Hematopoietic multipotent progenitor cell treated with erythropoietin and hydrocortisone succinate and interleukin-3 and kit ligand, for 4 days (in vitro differentiated cells): ENCODE results near the gene DNM1L.

Source experiments
- DNase-seq: peaks from one replicate; pipeline ENCODE4 v3.0.0-alpha.2; 2015

DNM1L gene

DNA sequence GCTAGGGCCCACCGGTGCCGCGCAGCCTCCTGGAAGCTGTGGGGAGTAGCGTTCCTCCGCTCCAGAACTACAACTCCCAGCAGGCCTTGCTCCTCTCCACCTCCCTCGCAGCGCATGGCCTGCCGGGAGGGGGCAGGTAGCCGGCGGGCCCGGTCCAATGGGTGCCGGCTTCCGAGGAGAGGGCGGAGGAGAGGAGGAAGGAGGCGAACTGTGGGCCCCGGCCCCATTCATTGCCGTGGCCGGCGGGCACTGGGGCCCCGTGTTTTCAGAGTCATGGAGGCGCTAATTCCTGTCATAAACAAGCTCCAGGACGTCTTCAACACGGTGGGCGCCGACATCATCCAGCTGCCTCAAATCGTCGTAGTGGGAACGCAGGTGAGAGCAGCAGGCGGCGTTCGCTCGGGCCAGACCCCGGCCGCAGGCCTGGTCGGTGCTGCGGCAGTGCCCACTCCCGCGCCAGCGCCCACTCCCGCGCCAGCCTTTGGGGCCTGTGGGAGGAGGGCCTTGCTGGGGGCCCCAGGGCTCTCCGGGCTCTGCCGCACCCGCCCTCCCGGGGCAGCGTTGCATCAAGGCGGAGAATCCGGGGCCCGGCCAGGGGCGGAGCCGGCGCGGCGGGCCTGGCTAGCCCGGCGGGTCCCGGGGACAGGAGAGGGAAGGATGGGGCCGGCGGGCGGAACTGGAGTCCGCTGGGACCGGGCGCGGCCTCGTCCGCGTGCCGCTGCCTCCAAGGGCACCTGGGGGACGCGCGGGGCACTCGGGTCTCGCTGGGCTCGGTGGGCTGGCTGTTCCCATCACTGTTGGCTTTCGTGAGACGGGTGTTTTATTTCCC lies at the start of gene DNM1L:
TSS of gene DNM1L (plus strand) at position 211 of the 829 bp plus-strand sequence. CDS start at position 274, 63 bp downstream.
- peak; percentile 98 for DNase-seq

DNA sequence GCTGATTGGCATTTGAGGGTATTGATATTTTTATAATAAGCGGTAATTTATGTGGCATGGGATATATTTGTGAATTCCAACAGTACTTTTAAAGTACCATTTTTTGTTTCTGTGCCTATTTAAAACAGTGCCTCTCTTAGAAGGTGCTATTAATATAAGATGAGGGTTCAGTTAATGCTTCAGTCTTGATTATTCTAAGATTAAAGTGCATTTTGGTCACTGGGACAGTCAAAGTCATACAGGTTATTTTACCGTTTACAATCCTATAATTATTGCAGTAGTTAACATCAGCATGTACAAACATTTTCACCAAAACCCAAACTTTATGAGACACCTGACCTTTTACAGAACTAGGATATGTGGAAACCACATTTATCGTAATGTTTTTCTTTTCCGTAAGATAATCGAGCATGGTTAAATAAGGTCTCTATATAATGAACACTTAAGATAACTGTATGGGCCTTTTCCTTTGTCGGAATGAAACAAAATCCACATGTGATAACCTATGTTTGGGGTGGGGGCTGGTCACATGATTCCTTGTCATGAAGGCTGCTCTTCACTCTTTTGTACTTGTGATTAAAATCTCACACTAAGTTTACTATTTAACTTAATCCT lies 37.7 kb upstream of the DNM1L start:
- no peak for DNase-seq

DNA sequence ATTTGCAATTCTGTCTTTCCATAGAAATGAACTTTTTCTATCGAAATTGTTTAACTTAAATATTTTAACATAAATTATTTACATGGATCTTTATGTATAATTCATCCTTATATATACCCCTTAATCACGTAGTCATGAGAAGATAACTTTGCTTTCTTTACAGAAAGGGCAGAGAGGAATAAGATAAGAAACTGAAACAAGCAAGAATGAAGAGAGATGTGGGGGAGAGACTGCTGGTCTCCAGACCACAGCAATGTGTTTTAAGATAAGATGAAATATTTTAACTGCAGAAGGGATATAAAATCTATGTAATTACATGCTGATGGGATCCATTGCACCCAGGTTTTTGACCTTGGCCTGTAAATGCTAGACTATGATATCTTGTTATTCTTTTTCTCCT lies 34.7 kb upstream of the DNM1L start:
- DNase-seq, result peak; percentile 90

DNA sequence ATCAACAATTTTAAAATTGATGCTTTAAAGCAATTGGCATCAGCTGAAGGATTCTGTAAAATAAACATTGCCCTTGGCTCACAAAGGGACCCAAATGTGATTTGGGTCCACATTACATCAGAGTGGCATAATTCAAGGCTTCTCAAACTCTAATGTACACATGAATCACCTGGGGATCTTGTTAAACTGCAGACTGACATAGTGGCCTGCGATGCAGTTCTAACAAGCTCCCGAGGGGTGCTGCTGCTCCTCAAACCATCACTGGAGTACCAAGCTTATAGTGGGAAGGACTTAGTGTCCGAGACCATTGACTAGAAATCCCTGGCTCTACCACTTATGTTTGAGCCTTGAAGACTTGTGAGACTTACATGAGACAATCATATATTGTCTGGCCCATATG lies 31.8 kb upstream of the DNM1L start:
- DNase-seq, result no peak

DNA sequence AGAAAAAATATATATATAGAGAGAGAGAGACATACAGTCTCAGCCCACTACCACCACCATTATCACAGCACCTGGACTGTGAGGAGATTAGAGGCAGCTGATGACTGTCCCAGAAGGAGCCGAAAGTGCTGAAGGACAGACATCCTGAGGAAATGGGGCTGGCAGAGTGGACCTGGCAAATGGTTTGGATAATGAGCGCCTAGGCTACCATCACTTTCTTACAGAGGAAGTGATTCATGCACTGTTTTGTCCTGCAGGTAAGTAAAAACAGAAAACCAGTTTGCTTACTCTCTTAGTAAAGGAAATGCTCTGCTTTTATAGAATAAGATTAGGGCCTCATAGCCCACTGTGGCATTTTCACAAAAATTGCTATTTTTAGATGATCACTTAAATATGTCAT lies 28.6 kb upstream of the DNM1L start:
- no peak for DNase-seq

DNA sequence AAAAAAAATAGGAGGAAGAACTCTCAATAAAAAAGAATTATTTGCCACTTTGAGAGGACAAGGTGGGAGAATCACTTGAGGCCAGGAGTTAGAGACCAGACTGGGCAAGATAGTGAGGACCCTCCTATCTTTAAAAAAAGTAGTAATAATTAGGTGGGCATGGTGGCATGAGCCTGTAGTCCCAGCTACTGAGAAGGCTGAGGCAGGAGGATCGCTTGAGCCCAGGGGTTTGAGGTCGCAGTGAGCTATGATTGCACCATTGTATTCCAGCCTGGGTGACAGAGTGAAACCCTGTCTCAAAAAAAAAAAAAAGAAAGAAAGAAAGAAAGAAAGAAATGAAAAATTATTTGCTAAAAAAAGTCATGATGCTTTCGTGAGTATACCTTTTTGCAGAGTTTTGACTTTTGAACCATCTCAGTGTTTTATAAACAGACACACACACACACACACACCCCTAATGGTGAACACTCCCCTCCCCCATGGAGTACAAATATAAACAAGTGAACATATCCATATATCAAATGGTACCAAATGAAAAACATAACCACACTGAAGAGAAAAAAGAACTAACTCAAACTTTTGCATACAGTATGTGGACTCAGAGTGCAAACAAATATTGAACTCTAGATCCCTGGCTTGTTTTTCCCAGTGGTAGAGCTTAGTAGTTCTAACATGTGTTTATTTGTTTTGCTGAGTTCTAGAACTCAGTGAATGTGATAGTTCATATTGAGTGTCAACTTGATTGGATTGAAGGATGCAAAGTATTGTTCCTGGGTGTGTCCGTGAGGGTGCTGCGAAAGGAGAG lies 27.7 kb upstream of the DNM1L start:
- no peak for DNase-seq

DNA sequence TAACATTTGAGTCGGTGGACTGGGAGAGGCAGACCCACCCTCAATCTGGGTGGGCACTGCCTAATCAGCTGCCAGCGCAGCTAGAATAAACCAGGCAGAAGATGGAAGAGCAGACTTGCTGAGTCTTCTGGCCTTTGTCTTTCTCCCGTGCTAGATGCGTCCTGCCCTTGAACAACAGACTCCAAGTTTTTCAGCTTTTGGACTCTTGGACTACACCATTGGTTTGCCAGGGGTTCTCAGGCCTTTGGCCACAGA lies 27.2 kb upstream of the DNM1L start:
- DNase-seq, result no peak

DNA sequence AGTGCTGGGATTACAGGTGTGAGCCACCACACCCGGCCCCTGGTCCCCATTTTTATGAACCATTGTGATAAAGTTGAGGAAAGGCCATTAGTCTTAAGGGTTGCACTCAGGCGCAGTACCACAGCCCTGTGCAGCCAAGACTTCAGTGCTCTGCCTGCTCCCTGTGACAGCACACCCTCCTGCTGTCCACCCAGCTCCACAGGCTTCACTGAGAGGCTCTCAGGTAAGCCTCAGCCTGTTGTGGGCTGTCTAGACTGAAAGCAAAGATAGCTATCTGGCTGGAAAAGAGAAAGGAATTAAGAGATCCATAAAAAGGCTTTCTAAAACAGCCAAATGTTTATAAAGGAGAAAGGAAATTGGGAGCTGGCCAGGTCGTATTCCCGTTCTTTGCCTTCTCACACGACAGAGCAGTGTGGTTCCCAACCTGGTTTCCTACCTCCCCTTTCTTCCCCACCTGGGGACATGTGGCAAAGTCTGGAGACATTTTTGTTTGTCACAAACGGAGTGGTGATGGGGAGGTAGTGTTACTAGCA lies 19.1 kb upstream of the DNM1L start:
- DNase-seq, result no peak

DNA sequence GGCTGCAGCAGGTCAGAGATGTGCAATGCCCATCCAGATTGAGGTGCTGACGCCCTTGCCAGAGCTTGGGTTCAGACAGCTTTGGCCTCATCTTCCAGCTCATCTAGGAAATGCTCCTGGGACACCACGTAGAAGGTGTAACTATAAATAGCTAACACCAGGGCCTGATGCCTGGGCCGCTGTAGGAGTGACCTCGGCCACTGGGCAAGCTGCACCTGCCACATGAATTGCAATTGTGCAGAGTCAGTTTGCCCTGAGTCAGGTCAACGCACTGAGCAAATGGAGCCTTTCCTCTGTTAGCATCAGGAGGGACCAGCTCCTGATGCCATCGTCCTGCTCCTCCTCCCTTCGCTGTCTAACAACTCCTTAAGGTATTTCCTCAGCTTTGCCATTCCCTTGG lies 17.4 kb upstream of the DNM1L start:
- no peak for DNase-seq

DNA sequence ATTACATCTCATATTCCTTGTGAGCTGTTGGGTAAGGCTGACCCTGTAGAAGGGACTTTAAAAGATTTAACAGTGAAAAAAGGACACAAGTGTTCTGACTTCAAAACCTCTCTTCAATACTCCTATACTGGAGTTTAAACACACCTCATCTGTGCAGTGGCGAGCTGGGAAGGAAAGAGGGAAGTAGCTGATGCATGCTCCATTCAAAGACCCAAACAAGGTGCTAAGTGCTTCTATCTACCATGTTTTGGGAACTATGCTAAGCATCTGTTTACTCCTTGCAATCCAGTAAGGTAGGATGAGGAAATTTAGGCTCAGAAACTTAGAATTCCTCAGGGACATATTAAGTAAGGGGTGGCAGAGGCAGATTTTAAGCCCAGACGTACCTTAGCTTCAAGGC lies 16.4 kb upstream of the DNM1L start:
- no peak for DNase-seq

DNA sequence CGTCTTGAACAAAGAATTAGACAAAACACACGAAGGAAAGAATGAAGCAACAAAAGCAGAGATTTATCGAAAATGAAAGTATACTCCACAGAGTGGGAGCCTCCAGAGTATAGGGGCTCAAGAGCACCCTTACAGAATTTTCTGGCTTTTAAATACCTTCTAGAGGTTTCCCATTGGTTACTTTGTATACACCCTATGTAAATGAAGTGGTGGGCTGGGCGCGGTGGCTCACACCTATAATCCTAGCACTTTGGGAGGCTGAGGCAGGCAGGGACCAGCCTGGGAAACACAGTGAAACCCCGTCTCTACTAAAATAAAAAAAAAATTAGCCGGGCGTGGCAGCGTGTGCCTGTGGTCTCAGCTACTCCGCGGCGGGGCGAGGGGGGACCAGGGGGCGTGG lies 13.1 kb upstream of the DNM1L start:
- DNase-seq, result no peak

DNA sequence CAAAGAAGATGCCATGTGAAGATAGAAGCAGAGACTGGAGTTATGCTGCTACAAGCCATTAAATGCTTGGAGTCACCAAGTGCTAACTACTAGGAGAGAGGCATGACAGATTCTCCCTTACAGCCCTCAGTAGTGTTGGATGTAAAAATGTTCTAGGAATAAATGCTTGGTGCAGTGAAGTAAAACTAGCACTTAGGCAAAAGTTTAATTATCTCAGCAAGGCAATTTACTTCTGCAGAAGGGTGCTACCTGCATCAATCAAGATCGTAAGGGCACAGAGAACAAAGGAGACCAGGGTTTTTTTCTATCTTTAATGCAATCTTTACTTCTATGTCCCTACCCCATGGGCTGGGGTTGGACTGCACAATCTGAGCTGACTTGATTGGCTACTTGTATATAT lies 9.5 kb upstream of the DNM1L start:
- no peak for DNase-seq

DNA sequence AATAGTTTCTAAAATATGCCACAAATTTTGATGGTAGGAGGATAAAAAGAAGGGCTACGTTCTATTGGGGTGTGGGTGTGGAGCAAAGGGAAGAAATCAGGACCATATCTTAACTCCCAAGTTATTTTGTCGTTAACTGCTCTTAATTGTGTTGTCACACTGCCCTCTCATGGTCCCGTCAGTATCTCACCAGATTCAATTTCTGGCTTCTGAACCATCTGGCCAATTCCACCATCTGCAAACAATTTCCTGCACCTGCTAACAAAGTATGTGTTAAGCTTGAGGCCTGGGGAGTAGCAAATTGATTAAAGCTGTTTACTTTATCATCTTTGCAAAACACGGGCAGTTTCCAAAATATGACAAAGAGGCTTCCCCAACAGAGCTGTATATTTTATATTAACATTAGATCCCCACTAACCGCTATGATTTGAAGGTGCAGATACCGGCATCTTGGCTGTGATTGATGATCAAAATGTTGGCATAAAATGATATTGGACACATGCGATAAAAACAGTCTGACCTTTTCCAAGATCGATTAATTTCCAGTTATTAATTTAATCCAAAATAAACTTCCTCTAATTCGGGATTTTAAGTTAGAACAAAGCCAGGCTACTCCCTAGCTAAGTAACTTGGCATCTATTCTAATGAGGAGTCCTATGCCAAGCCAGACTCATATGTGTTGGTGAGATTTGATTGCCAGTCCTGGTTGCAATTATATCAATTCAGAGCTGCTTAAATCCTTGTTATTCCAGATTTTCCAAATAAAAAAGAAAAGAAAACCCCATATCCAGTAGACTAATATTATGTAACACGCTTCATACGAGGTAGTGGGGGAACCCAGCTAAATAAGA lies 6.9 kb upstream of the DNM1L start:
- peak; percentile 85 for DNase-seq

DNA sequence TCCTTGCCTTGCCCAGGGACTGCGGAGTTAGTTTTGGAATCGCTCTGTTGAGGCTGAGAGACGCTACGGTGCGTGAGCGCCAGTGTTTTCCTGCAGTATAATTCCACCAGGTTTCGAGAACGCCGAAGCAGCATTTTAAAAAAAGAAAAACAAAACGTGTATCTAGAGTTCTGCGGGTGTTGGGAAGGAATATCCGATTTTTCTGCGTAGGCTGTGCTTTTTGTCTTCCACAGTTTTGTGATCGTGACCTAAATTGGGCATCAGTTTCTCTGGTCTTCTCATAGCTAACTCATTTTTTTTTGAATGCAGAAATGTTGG lies 778 bp downstream of the DNM1L start:
- no peak for DNase-seq

DNA sequence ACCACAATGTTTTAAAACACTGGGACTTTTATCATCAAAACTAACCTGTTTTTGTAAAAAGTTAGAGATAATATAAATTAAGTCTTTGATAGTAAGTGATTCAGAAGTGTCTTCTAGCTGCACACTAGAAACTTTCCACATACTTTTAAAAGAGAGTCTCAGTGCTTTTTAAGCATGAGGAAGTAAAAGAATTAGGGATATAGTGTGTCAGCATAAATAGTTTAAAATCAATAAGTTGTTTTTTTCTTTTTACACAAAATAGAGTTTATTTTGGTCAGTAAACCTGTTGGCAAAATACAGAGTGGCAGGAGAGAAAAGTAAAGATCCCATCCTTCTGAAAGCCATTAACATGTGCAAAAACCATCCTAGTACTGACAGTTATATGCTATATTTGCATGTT lies 1.7 kb downstream of the DNM1L start:
- DNase-seq, result no peak

DNA sequence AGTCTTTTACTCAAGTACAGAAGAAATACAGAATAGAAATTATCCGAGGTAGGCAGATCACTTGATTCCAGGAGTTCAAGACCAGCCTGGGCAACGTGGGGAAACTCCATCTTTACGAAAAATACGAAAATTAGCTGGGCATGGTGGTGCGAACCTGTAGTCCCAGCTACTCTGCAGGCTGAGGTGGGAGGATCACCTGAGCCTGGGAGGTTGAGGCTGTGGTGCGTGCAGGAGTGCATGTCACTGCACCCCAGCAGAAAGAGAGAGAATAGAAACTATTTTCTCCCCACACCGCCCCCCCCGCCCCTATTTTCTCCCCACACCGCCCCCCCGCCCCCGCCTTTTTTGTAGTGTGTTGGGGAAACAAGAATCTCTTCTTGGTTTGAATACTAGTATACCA lies 2.2 kb downstream of the DNM1L start:
- DNase-seq, result no peak

DNA sequence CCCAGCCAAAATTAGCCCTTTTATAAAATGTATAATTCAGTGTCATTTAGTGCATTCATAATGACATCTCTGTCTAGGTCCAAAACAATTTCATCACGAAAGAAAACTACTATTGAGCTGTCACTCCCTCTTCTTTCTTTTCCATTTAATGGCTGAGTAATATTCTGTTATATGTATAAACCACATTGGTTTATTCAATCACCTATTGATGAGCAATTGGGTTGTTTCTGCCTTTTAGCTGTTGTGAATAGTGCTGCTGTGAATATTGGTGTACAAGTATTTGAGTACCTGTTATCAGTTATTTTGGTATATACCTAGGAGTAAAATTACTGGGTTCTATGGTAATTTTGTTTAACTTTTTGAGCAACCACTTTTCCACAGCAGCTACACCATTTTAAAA lies 7.2 kb downstream of the DNM1L start:
- no peak for DNase-seq

DNA sequence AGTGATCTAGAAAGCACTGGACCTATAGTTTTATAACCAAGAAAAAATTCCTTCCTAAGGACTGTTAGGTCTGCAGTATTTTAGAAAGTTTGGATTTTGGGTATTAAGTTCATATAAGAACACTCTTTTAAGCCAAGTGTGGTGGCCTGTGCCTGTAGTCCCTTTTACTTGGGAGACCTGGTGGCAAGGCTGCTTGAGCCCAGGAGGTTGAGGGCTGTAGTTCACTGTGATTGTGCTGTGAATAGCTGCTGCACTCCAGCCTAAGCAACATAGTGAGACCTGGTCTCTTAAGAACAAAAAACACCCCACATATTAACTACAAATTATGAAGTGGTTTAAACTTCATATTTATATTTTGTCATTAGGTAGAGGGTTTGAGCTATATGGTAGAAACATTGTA lies 9.7 kb downstream of the DNM1L start:
- no peak for DNase-seq

DNA sequence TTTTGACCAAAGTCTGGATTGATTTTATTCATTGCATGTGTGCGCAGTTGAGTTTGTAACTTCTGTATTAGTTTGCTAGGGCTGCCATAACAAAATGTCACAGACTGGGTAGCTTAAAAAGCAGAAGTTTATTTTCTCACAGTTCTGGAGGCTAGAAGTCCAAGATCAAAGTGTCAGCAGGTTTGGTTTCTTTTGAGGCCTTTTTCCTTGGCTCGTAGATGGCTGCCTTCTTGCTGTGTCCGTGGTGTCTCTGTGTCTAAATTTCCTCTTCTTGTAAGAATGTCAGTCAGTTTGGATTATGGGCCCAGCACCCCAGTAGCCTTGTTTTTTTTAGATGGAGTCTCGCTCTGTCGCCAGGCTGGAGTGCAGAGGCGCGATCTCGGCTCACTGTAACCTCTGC lies 11.8 kb downstream of the DNM1L start:
- no peak for DNase-seq

DNA sequence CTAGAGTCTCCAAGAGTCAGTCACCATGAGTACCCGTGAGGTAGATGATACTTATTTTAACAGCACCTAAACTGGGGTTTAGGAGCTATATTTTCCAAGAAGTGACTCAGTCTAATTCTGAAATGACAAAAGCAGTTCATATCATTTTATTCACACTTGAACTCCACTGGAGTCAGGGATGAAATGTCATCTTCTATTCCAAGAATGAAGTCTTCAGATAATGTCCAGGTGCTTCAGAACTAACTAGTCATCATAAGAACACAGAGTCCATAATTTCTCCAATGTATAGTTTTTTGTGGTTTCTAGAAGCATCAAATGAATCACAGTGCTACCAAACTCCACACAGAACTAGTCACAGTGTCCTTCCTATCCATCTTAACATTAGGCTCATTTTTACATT lies 13.3 kb downstream of the DNM1L start:
- no peak for DNase-seq

DNA sequence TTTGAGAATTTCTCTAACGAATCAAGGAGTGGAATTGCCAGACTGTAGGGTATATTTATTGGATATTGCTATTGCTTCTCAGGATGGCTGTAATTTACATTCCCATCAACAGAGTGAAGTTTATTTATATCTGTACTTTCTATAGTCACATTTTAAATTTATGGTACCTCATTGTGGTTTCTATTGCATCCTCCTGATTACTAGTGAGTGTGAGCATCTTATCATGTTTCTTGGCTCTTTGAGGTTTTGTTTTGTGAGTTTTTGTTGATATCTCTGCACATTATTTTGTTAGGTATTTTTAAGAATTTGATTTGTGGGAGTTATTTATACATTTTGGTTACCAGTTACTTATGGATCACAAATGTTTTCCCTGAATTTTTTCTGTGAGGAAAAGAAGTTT lies 13.9 kb downstream of the DNM1L start:
- peak; percentile 77 for DNase-seq

DNA sequence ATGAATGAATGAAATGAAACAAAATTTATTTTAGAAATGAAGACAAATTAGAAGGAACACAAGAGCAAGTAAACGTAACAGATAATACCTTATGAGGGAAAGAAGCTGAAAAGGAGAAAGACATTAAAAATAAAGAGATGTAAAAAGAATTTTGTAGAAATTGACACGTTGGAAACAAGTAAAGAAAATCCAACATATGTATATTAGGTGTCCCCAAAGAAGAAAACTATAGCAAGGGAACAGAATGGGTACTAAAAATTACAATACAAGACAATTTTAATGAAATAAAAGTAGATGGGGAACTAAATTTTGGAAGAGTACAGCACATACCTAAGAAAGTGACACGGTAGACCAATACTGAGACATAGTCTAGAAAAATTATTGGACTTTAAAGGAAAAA lies 16.7 kb downstream of the DNM1L start:
- DNase-seq, result no peak

DNA sequence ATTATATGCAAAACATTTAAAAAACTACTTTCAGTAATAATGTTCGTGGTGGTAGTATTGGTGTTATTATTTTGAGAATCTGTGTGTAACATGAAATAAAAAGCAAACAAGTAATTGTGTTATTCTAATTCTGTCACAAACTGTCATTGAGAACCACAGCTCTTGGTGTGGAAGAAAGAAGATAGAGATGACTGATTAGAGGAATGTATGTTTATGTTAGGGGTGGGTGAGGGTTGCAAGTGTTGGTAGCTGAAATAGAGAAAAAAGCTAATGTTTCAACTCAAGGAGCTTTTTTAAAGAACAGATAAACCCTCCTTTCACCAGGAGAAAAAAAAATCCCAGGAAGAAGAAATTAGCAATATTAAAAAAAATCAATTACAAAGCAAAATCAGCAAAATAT lies 18.3 kb downstream of the DNM1L start:
- DNase-seq, result no peak
